HG03558 (cell line): ENCODE results near the gene CLSTN2.

Source experiments
- ATAC-seq: cut with Tn5 transposase; IDR thresholded peaks from one replicate; pipeline ENCODE4 v1.9.1; 2021; ENCODE audit warnings: moderate number of reproducible peaks; ENCODE audit not compliant: unreplicated experiment; ENCODE audit errors: extremely low read depth

Gene CLSTN2

GRCh38 chr3:139940622-139941021 is 5.6 kb downstream of the CLSTN2 start:
- ATAC-seq = no peak

GRCh38 chr3:139941580-139941979 is 6.6 kb downstream of the CLSTN2 start:
- no peak for ATAC-seq

GRCh38 chr3:139944256-139944910 is 9.4 kb downstream of the CLSTN2 start:
- no peak for ATAC-seq

- no peak for ATAC-seq
Observed at GRCh38 chr3:139945386-139945785, 10.4 kb downstream of the CLSTN2 start.

- no peak for ATAC-seq
Observed at GRCh38 chr3:139945942-139946341, 11.0 kb downstream of the CLSTN2 start.

- ATAC-seq = no peak
Observed at GRCh38 chr3:139948467-139948866, 13.5 kb downstream of the CLSTN2 start.

- no peak for ATAC-seq
Observed at GRCh38 chr3:139948898-139949297, 13.9 kb downstream of the CLSTN2 start.

- ATAC-seq = no peak
Observed at GRCh38 chr3:139953131-139953910, 18.3 kb downstream of the CLSTN2 start.

- no peak for ATAC-seq
Observed at GRCh38 chr3:139954146-139954860, 19.3 kb downstream of the CLSTN2 start.

- no peak for ATAC-seq
Observed at GRCh38 chr3:139957844-139958243, 22.9 kb downstream of the CLSTN2 start.

- no peak for ATAC-seq
Observed at GRCh38 chr3:139969386-139969785, 34.4 kb downstream of the CLSTN2 start.

- no peak for ATAC-seq
Observed at GRCh38 chr3:139970526-139970925, 35.5 kb downstream of the CLSTN2 start.

GRCh38 chr3:139974809-139975425 is 39.9 kb downstream of the CLSTN2 start:
- ATAC-seq = no peak

- no peak for ATAC-seq
Observed at GRCh38 chr3:139975594-139976365, 40.8 kb downstream of the CLSTN2 start.

GRCh38 chr3:139978966-139979365 is 44.0 kb downstream of the CLSTN2 start:
- ATAC-seq = no peak

- no peak for ATAC-seq
Observed at GRCh38 chr3:139979991-139980390, 45.0 kb downstream of the CLSTN2 start.

- no peak for ATAC-seq
Observed at GRCh38 chr3:139982404-139982803, 47.4 kb downstream of the CLSTN2 start.

- no peak for ATAC-seq
Observed at GRCh38 chr3:139985576-139985975, 50.6 kb downstream of the CLSTN2 start.

- no peak for ATAC-seq
Observed at GRCh38 chr3:139987908-139988307, 52.9 kb downstream of the CLSTN2 start.
